ENCODE data around the gene SREBF1.
A peak's percentile ranks its signal among the peaks of the same experiment; 100 is the strongest.

The SREBF1 gene

GRCh38 chr17:17839791-17840707, 3.3 kb upstream of the SREBF1 start:
- peak; percentile 80 for DNase-seq

- no peak for DNase-seq
These were observed 1.5 kb upstream of the SREBF1 start for GRCh38 chr17:17837966-17838962.

GRCh38 chr17:17837380-17837821, 615 bp upstream of the SREBF1 start:
- no peak for DNase-seq

GRCh38 chr17:17836250-17836817, 452 bp downstream of the SREBF1 start:
- peak; percentile 93 for DNase-seq

- DNase-seq: no peak
These were observed 1.2 kb downstream of the SREBF1 start for GRCh38 chr17:17835415-17836249.

- DNase-seq: no peak
These were observed 1.8 kb downstream of the SREBF1 start for GRCh38 chr17:17834974-17835373.

- no peak for DNase-seq
These were observed 3.0 kb downstream of the SREBF1 start for GRCh38 chr17:17833658-17834357.

- no peak for DNase-seq
These were observed 4.8 kb downstream of the SREBF1 start for GRCh38 chr17:17832032-17832363.

- DNase-seq: no peak
These were observed 5.4 kb downstream of the SREBF1 start for GRCh38 chr17:17831208-17832031.

- DNase-seq: no peak
These were observed 6.0 kb downstream of the SREBF1 start for GRCh38 chr17:17830740-17831207.

GRCh38 chr17:17830269-17830567, 6.6 kb downstream of the SREBF1 start:
- no peak for DNase-seq

GRCh38 chr17:17827826-17828621, 8.8 kb downstream of the SREBF1 start:
- no peak for DNase-seq

- DNase-seq: no peak
These were observed 9.6 kb downstream of the SREBF1 start for GRCh38 chr17:17826942-17827785.

- no peak for DNase-seq
These were observed 10.5 kb downstream of the SREBF1 start for GRCh38 chr17:17826342-17826713.

- no peak for DNase-seq
These were observed 11.8 kb downstream of the SREBF1 start for GRCh38 chr17:17824783-17825614.

GRCh38 chr17:17824119-17824782, 12.5 kb downstream of the SREBF1 start:
- no peak for DNase-seq

- peak; percentile 77 for DNase-seq
These were observed 13.2 kb downstream of the SREBF1 start for GRCh38 chr17:17823433-17824118.

Measured in T1000 (cell line).